A549 treated with Mapracorat at 1 μM for 4 hours (cell line): ENCODE results near the gene SIAH2. TPM values are rescaled to one million over a fixed set of nuclear protein-coding genes. Genes with fewer than 3 reads are reported as not detected.

ENCODE experiments used
- total RNA-seq: library from RNA; stranded (reverse); fragments of 200-300 nt; extraction: Qiagen RNA extraction; gene quantifications from 5 replicates; pipeline ENCODE4 v1.2.3, GENCODE V29; 2022

Gene SIAH2, protein sequence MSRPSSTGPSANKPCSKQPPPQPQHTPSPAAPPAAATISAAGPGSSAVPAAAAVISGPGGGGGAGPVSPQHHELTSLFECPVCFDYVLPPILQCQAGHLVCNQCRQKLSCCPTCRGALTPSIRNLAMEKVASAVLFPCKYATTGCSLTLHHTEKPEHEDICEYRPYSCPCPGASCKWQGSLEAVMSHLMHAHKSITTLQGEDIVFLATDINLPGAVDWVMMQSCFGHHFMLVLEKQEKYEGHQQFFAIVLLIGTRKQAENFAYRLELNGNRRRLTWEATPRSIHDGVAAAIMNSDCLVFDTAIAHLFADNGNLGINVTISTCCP
- 15.4 to 18.6 TPM (median 18.4 TPM) in 5 replicates for total RNA-seq

DNA sequence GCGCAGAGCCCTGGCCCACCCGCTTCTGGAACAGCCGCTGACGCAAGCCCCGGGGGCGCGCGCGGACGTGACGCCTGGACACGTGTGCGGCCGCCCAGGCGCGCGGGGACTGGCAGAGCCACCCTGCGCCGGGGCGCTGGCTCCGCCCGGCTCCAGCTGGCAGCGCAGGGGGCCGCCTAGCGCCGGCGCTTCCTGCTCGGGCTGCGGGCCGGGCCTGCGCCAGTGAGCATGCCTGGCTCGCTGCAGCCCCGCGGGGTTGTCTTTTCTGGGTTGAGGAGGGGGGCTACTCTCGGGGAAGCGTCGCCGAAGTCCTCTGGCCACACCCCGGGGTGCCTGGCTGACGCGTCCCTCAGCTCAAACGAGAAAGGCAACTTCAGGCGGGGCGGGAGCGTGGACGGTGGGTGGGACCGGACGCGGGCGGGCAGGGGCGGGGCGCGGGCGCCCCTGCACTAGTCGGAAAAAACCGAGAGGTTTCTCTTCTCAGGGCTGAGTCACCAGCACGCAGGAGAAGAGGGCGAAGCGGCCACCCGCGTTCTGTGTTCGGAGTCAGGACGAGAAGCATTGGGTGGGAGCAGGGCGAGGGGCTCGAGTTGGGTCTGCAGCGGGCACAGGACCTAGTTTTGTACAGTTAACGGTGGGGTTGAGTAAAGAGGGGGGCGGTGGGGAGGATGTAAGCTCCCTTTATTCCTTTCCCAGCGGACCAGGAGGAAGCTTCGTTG lies at the start of gene SIAH2:
SIAH2 (minus strand) TSS at position 48 of the 719 bp plus-strand sequence. CDS start 320 bp downstream, outside the sequence.

GRCh38 chr3:150703756-150704344 lies 59.1 kb downstream of the SIAH2 start, which contains the start of gene ERICH6:
Gene ERICH6, minus strand, starts transcription at chr3:150703920. Its CDS starts 22 bp downstream, at chr3:150703898.

Other genes starting within 250 kb of the SIAH2 start
- 49.5 to 107 TPM (median 96.4 TPM) in 5 replicates for gene SERP1, start 216.7 kb downstream of the SIAH2 start, total RNA-seq
- 67.9 to 82.3 TPM (median 70.7 TPM) in 5 replicates for gene EIF2A, start 216.4 kb downstream of the SIAH2 start, total RNA-seq
- gene SELENOT, start 159.8 kb downstream of the SIAH2 start, total RNA-seq, result 97.3 to 108 TPM (median 103 TPM) in 5 replicates
- gene ERICH6, start 59.2 kb downstream of the SIAH2 start, total RNA-seq, result not detected in 5 replicates
- gene MINDY4B, start 142.3 kb upstream of the SIAH2 start, total RNA-seq, result not detected in 5 replicates
- gene CLRN1, start 209.6 kb upstream of the SIAH2 start, total RNA-seq, result not detected in 5 replicates